HepG2 (cell line): ENCODE data around the gene B3GNT7. TPM values are rescaled to one million over a fixed set of nuclear protein-coding genes. Genes with fewer than 3 reads are reported as not detected.

ENCODE experiments used
- ADNP ChIP-seq: sonication (generic); formaldehyde crosslinking; IDR thresholded peaks from 2 replicates; pipeline ENCODE4 v1.4.0; 2020; ENCODE audit warnings: missing genetic modification reagents
- ATF6 ChIP-seq: sonication (generic); formaldehyde crosslinking; conservative IDR thresholded peaks from 2 replicates; pipeline ENCODE4 v1.4.0; 2020; ENCODE audit warnings: missing genetic modification reagents
- CSRNP1 ChIP-seq: sonication (generic); formaldehyde crosslinking; IDR thresholded peaks from 2 replicates; pipeline ENCODE4 v1.8.1; 2023; ENCODE audit warnings: mild to moderate bottlenecking, missing genetic modification reagents
- ESRRA ChIP-seq: sonication (generic); formaldehyde crosslinking; IDR thresholded peaks from 2 replicates; pipeline ENCODE4 v1.5.1; 2020; ENCODE audit warnings: mild to moderate bottlenecking, low read depth, missing genetic modification reagents
- ETV6 ChIP-seq: sonication (generic); formaldehyde crosslinking; conservative IDR thresholded peaks from 2 replicates; pipeline ENCODE4 v1.4.0; 2020; ENCODE audit warnings: missing genetic modification reagents
- HNF1B ChIP-seq: sonication (generic); formaldehyde crosslinking; IDR thresholded peaks from 2 replicates; pipeline ENCODE4 v1.5.1; 2020; ENCODE audit warnings: mild to moderate bottlenecking, moderate library complexity, missing genetic modification reagents
- HNRNPK ChIP-seq: fragments of 200-400 bp; formaldehyde crosslinking; IDR thresholded peaks from 2 replicates; pipeline ENCODE4 v1.6.1; 2018; ENCODE audit warnings: low read length, low read depth, moderate library complexity, mild to moderate bottlenecking; ENCODE audit not compliant: poor library complexity, severe bottlenecking
- ISL2 ChIP-seq: sonication (generic); formaldehyde crosslinking; IDR thresholded peaks from 2 replicates; pipeline ENCODE4 v1.5.0; 2020; ENCODE audit warnings: missing genetic modification reagents
- LRRFIP1 ChIP-seq: sonication (generic); formaldehyde crosslinking; conservative IDR thresholded peaks from 2 replicates; pipeline ENCODE4 v1.4.0; 2020; ENCODE audit warnings: missing genetic modification reagents
- MIER2 ChIP-seq: IDR thresholded peaks from 2 replicates; pipeline ENCODE4 v1.6.1; 2016; ENCODE audit warnings: missing biosample characterization, missing genetic modification reagents
- MLLT10 ChIP-seq: sonication (generic); formaldehyde crosslinking; IDR thresholded peaks from 2 replicates; pipeline ENCODE4 v1.4.0; 2020; ENCODE audit warnings: missing genetic modification reagents
- NFRKB ChIP-seq: fragments of 450-650 bp; IDR thresholded peaks from 2 replicates; pipeline ENCODE4 v1.6.1; 2017
- ONECUT2 ChIP-seq: sonication (generic); formaldehyde crosslinking; IDR thresholded peaks from 2 replicates; pipeline ENCODE4 v1.4.0; 2020; ENCODE audit warnings: missing genetic modification reagents
- REL ChIP-seq: sonication (generic); formaldehyde crosslinking; conservative IDR thresholded peaks from 2 replicates; pipeline ENCODE4 v1.8.0; 2022; ENCODE audit warnings: mild to moderate bottlenecking, missing genetic modification reagents, moderate library complexity
- SRF ChIP-seq: IDR thresholded peaks from 2 replicates; pipeline ENCODE4 v1.6.1; 2011; ENCODE audit warnings: mild to moderate bottlenecking, low read depth, low read length, moderate library complexity
- ZBTB3 ChIP-seq: sonication (generic); formaldehyde crosslinking; IDR thresholded peaks from 2 replicates; pipeline ENCODE4 v1.4.0; 2020; ENCODE audit warnings: low read depth, mild to moderate bottlenecking, moderate library complexity, missing genetic modification reagents, borderline replicate concordance
- ZFP36 ChIP-seq: fragments of 150-350 bp; IDR thresholded peaks from 2 replicates; pipeline ENCODE4 v1.6.1; 2018; ENCODE audit warnings: borderline replicate concordance, low read length, low read depth; ENCODE audit not compliant: partially characterized antibody
- ZNF251 ChIP-seq: sonication (generic); formaldehyde crosslinking; IDR thresholded peaks from 2 replicates; pipeline ENCODE4 v1.9.0; 2021; ENCODE audit warnings: mild to moderate bottlenecking, missing genetic modification reagents
- ZNF414 ChIP-seq: sonication (generic); formaldehyde crosslinking; IDR thresholded peaks from 2 replicates; pipeline ENCODE4 v1.5.0; 2020; ENCODE audit warnings: missing genetic modification reagents
- ZNF431 ChIP-seq: sonication (generic); formaldehyde crosslinking; IDR thresholded peaks from 2 replicates; pipeline ENCODE4 v1.9.0; 2022; ENCODE audit warnings: missing genetic modification reagents, low read depth, mild to moderate bottlenecking, borderline replicate concordance
- ZNF496 ChIP-seq: sonication (generic); formaldehyde crosslinking; IDR thresholded peaks from 2 replicates; pipeline ENCODE4 v1.8.1; 2023; ENCODE audit warnings: mild to moderate bottlenecking, moderate library complexity, missing genetic modification reagents; ENCODE audit not compliant: insufficient replicate concordance
- ZNF7 ChIP-seq: IDR thresholded peaks from 2 replicates; pipeline ENCODE4 v1.6.1; 2016; ENCODE audit warnings: missing biosample characterization, missing genetic modification reagents
- polyA plus RNA-seq, 8 experiments: library from polyadenylated mRNA; depleted of rRNA in 3 of 8; stranded (reverse) in 7 of 8; unstranded in 1 of 8; fragments of >200 nt; fragmentation: Illumina TruSeq in 4 of 8; extraction: Trizol in 4 of 8; gene quantifications; 2 replicates each; pipeline versions ENCODE4 v1.2.1 to v1.2.3, GENCODE V29; 2011 to 2016; ENCODE audit warnings: low read depth in 4 of 8, missing spikeins in 1 of 8, mixed read lengths in 1 of 8; ENCODE audit not compliant: insufficient read depth in 1 of 8
- total RNA-seq, 5 experiments: library from RNA; depleted of rRNA; stranded (reverse); fragments of >200 nt; fragmentation: Illumina TruSeq; extraction: Trizol; gene quantifications; 2 replicates each; pipeline ENCODE4 v1.2.3, GENCODE V29; 2016; ENCODE audit warnings: low read depth in 1 of 5

Gene B3GNT7
- total and polyA plus RNA-seq, 2 of the 13 experiments (the other 11 are each of a cell fraction or from before 2014, with no cell fraction given) = 0.04 to 0.24 TPM

GRCh38 chr2:231388725-231389346, 6.7 kb upstream of the B3GNT7 start (continued):
- TF ChIP-seq HNF1B (CRISPR knock-in tag) (no peak), ADNP (CRISPR knock-in tag) (no peak), NFRKB (no peak), ZNF251 (no peak), ATF6 (CRISPR knock-in tag) (no peak), HNRNPK (no peak), ZNF496 (no peak), CSRNP1 (no peak), ZNF7 (CRISPR knock-in tag) (no peak), ONECUT2 (CRISPR knock-in tag) (no peak), MLLT10 (CRISPR knock-in tag) (no peak), ZBTB3 (CRISPR knock-in tag) (no peak), ZFP36 (no peak), ISL2 (CRISPR knock-in tag) (no peak), MIER2 (CRISPR knock-in tag) (no peak), LRRFIP1 (CRISPR knock-in tag) (no peak), ZNF414 (CRISPR knock-in tag) (no peak), SRF (no peak), ETV6 (CRISPR knock-in tag) (no peak), ZNF431 (CRISPR knock-in tag) (no peak), ESRRA (CRISPR knock-in tag) (0 out of 2 replicates have a peak, but pooled peaks have one; percentile 2), REL (CRISPR knock-in tag) (no peak)
